HepG2 (cell line): ENCODE results near the gene SPRED3. TPM values are rescaled to one million over a fixed set of nuclear protein-coding genes. Genes with fewer than 3 reads are reported as not detected.
A peak's percentile ranks its signal among the peaks of the same experiment; 100 is the strongest.

Experiments used
- ERF ChIP-seq: IDR thresholded peaks from 2 replicates; pipeline ENCODE4 v1.6.1; 2018; ENCODE audit warnings: missing biosample characterization, missing genetic modification reagents
- EZH2 ChIP-seq: conservative IDR thresholded peaks from 2 replicates; pipeline ENCODE4 v1.6.1; 2012; ENCODE audit warnings: mild to moderate bottlenecking, low read depth, low read length, moderate library complexity
- HNRNPH1 ChIP-seq: fragments of 200-400 bp; formaldehyde crosslinking; optimal IDR thresholded peaks from 2 replicates; pipeline ENCODE3; 2017; ENCODE audit warnings: mild to moderate bottlenecking, low read depth, low read length
- MAFG ChIP-seq: sonication (generic); formaldehyde crosslinking; IDR thresholded peaks from 2 replicates; pipeline ENCODE4 v1.5.1; 2020; ENCODE audit warnings: mild to moderate bottlenecking, missing genetic modification reagents
- NCOR1 ChIP-seq: fragments of 200-600 bp; sonication (generic); IDR thresholded peaks from 2 replicates; pipeline ENCODE4 v1.7.0; 2017; ENCODE audit warnings: antibody characterized with exemption, low read length, borderline replicate concordance
- PCBP1 ChIP-seq: fragments of 200-400 bp; formaldehyde crosslinking; IDR thresholded peaks from 2 replicates; pipeline ENCODE4 v1.6.1; 2017; ENCODE audit warnings: mild to moderate bottlenecking, low read depth, low read length, borderline replicate concordance
- RBM22 ChIP-seq: fragments of 200-400 bp; formaldehyde crosslinking; optimal IDR thresholded peaks from 2 replicates; pipeline ENCODE3; 2017; ENCODE audit warnings: mild to moderate bottlenecking, low read length, moderate library complexity
- RFX3 ChIP-seq: IDR thresholded peaks from 2 replicates; pipeline ENCODE4 v1.6.1; 2016; ENCODE audit warnings: missing biosample characterization, missing genetic modification reagents
- RFXANK ChIP-seq: IDR thresholded peaks from 2 replicates; pipeline ENCODE4 v1.6.1; 2016
- SAFB2 ChIP-seq: sonication (generic); formaldehyde crosslinking; IDR thresholded peaks from 2 replicates; pipeline ENCODE4 v1.5.1; 2020; ENCODE audit warnings: missing genetic modification reagents, low read depth, mild to moderate bottlenecking, borderline replicate concordance
- TCF7 ChIP-seq: sonication (generic); IDR thresholded peaks from 2 replicates; pipeline ENCODE4 v1.6.1; 2016; ENCODE audit warnings: antibody characterized with exemption, low read depth
- THAP11 ChIP-seq: IDR thresholded peaks from 2 replicates; pipeline ENCODE4 v1.6.1; 2016; ENCODE audit warnings: missing biosample characterization, missing genetic modification reagents
- YY1 ChIP-seq: IDR thresholded peaks from 2 replicates; pipeline ENCODE4 v1.6.1; 2011; ENCODE audit warnings: low read length, low read depth, moderate library complexity, mild to moderate bottlenecking; ENCODE audit not compliant: insufficient read depth, insufficient replicate concordance
- ZBTB10 ChIP-seq: sonication (generic); formaldehyde crosslinking; IDR thresholded peaks from 2 replicates; pipeline ENCODE4 v1.4.0; 2020; ENCODE audit warnings: missing genetic modification reagents, borderline replicate concordance
- ZBTB2 ChIP-seq: sonication (generic); formaldehyde crosslinking; IDR thresholded peaks from 2 replicates; pipeline ENCODE4 v1.8.0; 2022; ENCODE audit warnings: low read depth, missing genetic modification reagents
- ZFP36 ChIP-seq: fragments of 150-350 bp; IDR thresholded peaks from 2 replicates; pipeline ENCODE4 v1.6.1; 2018; ENCODE audit warnings: borderline replicate concordance, low read length, low read depth; ENCODE audit not compliant: partially characterized antibody
- ZNF280B ChIP-seq: sonication (generic); formaldehyde crosslinking; IDR thresholded peaks from 2 replicates; pipeline ENCODE4 v1.5.0; 2020; ENCODE audit warnings: missing genetic modification reagents, mild to moderate bottlenecking, borderline replicate concordance
- ZNF296 ChIP-seq: sonication (generic); formaldehyde crosslinking; conservative IDR thresholded peaks from 2 replicates; pipeline ENCODE4 v1.5.0; 2020; ENCODE audit warnings: mild to moderate bottlenecking, missing genetic modification reagents
- ZNF3 ChIP-seq: IDR thresholded peaks from 2 replicates; pipeline ENCODE4 v1.7.0; 2017; ENCODE audit warnings: inconsistent platforms
- ZNF333 ChIP-seq: sonication (generic); formaldehyde crosslinking; IDR thresholded peaks from 2 replicates; pipeline ENCODE4 v1.4.0; 2020; ENCODE audit warnings: mild to moderate bottlenecking, missing genetic modification reagents, borderline replicate concordance
- ZNF619 ChIP-seq: sonication (generic); formaldehyde crosslinking; IDR thresholded peaks from 2 replicates; pipeline ENCODE4 v1.4.0; 2020; ENCODE audit warnings: mild to moderate bottlenecking, missing genetic modification reagents
- ZNF709 ChIP-seq: sonication (generic); formaldehyde crosslinking; IDR thresholded peaks from 2 replicates; pipeline ENCODE4 v1.5.0; 2020; ENCODE audit warnings: mild to moderate bottlenecking, missing genetic modification reagents
- ZSCAN31 ChIP-seq: sonication (generic); formaldehyde crosslinking; IDR thresholded peaks from 2 replicates; pipeline ENCODE4 v1.5.0; 2020; ENCODE audit warnings: low read depth, mild to moderate bottlenecking, missing genetic modification reagents
- polyA plus RNA-seq, 8 experiments: library from polyadenylated mRNA; depleted of rRNA in 3 of 8; stranded (reverse) in 7 of 8; unstranded in 1 of 8; fragments of >200 nt; fragmentation: Illumina TruSeq in 4 of 8; extraction: Trizol in 4 of 8; gene quantifications; 2 replicates each; pipeline versions ENCODE4 v1.2.1 to v1.2.3, GENCODE V29; 2011 to 2016; ENCODE audit warnings: low read depth in 4 of 8, missing spikeins in 1 of 8, mixed read lengths in 1 of 8; ENCODE audit not compliant: insufficient read depth in 1 of 8
- total RNA-seq, 5 experiments: library from RNA; depleted of rRNA; stranded (reverse); fragments of >200 nt; fragmentation: Illumina TruSeq; extraction: Trizol; gene quantifications; 2 replicates each; pipeline ENCODE4 v1.2.3, GENCODE V29; 2016; ENCODE audit warnings: low read depth in 1 of 5
- TF ChIP-seq, protein P1 (sequence below): sonication (generic); formaldehyde crosslinking; IDR thresholded peaks from 2 replicates; pipeline ENCODE4 v1.5.0; 2020; ENCODE audit warnings: missing genetic modification reagents, mild to moderate bottlenecking, borderline replicate concordance

SPRED3 gene
- total and polyA plus RNA-seq, 2 of the 13 experiments (the other 11 are each of a cell fraction or from before 2014, with no cell fraction given) = 0.15 to 0.17 TPM

- TF ChIP-seq ZNF280B (CRISPR knock-in tag) (peak; percentile 54; the same call in 1 of the 2 replicates), RFX3 (no peak), SAFB2 (CRISPR knock-in tag) (peak; percentile 92; the same call in 1 of the 2 replicates), ZSCAN31 (peak; percentile 83), ZFP36 (no peak), THAP11 (peak; percentile 93), EZH2 (no peak), TCF7 (peak; percentile 53; the same call in 1 of the 2 replicates), RFXANK (no peak), RBM22 (no peak), MAFG (CRISPR knock-in tag) (no peak), NCOR1 (no peak), ZNF296 (CRISPR knock-in tag) (no peak), ZNF3 (CRISPR knock-in tag) (no peak), ZNF619 (CRISPR knock-in tag) (peak; percentile 77; the same call in 1 of the 2 replicates), ZBTB10 (0 out of 2 replicates have a peak, but pooled peaks have one; percentile 45), YY1 (peak; percentile 95), PCBP1 (no peak), ZNF709 (CRISPR knock-in tag) (peak; percentile 62; the same call in 1 of the 2 replicates), HNRNPH1 (no peak), ERF (CRISPR knock-in tag) (peak; percentile 85), ZBTB2 (CRISPR knock-in tag) (peak; percentile 73), ZNF333 (CRISPR knock-in tag) (0 out of 2 replicates have a peak, but pooled peaks have one; percentile 73)
- TF ChIP-seq, protein P1, sequence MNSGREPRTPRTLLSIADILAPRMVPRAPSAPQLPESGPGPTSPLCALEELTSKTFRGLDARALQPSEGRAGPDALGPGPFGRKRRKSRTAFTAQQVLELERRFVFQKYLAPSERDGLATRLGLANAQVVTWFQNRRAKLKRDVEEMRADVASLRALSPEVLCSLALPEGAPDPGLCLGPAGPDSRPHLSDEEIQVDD (CRISPR knock-in tag) = no peak
These were observed 14.0 kb upstream of the SPRED3 start, which contains the start of gene PSMD8 (continued) for GRCh38 chr19:38374332-38375097.
